WTC11 (cell line): ENCODE data around the gene FHOD3. TPM values are rescaled to one million over a fixed set of nuclear protein-coding genes. Genes with fewer than 3 reads are reported as not detected.

Experiments used
- ATAC-seq: fragments of 200-7000 bp; cut with Tn5 transposase; 2 replicates; pipeline ENCODE4 v1.10.0; 2021; ENCODE audit warnings: mild to moderate bottlenecking, moderate library complexity
- CTCF ChIA-PET: fragments of 300-600 bp; sonication (Branson Sonifier 250); formaldehyde crosslinking; loops from one replicate; lab custom pipeline; 2021; ENCODE audit warnings: antibody characterized with exemption; lab: Charles Lee
- POLR2A ChIA-PET: fragments of 350-600 bp; sonication (Branson Sonifier 250); formaldehyde crosslinking; loops from one replicate; lab custom pipeline; 2021; ENCODE audit warnings: antibody characterized with exemption; lab: Charles Lee
- DNase-seq: peaks from one replicate; pipeline ENCODE4 v3.0.0; 2021; ENCODE audit warnings: low spot score
- H3K27ac Mint-ChIP-seq: 2 replicates; pipeline ENCODE4 v1.8.0; 2021; ENCODE audit warnings: mixed read lengths
- H3K27me3 Mint-ChIP-seq: 2 replicates; pipeline ENCODE4 v1.8.0; 2021; ENCODE audit warnings: low read depth, mild to moderate bottlenecking, moderate library complexity, mixed read lengths
- H3K36me3 Mint-ChIP-seq: 2 replicates; pipeline ENCODE4 v1.8.0; 2021; ENCODE audit warnings: mixed read lengths
- H3K4me1 Mint-ChIP-seq: 2 replicates; pipeline ENCODE4 v1.8.0; 2022; ENCODE audit warnings: mixed read lengths
- H3K4me3 Mint-ChIP-seq: 2 replicates; pipeline ENCODE4 v1.8.0; 2021; ENCODE audit warnings: mild to moderate bottlenecking, moderate library complexity, mixed read lengths
- H3K9me3 Mint-ChIP-seq: 2 replicates; pipeline ENCODE4 v1.8.0; 2021; ENCODE audit warnings: mixed read lengths
- ATF3 ChIP-seq: sonication (generic); formaldehyde crosslinking; conservative IDR thresholded peaks from 2 replicates; pipeline ENCODE4 v1.8.1; 2022; ENCODE audit warnings: mild to moderate bottlenecking, missing genetic modification reagents
- CDX4 ChIP-seq: fragments of 250-450 bp; sonication (Bioruptor Pico); IDR thresholded peaks from 2 replicates; pipeline ENCODE4 v1.9.0; 2021; ENCODE audit warnings: moderate library complexity, mild to moderate bottlenecking, inconsistent platforms, borderline replicate concordance
- CREM ChIP-seq: sonication (generic); formaldehyde crosslinking; IDR thresholded peaks from 2 replicates; pipeline ENCODE4 v1.8.1; 2022; ENCODE audit warnings: mild to moderate bottlenecking, missing genetic modification reagents, moderate library complexity
- EMX1 ChIP-seq: fragments of 250-450 bp; sonication (Bioruptor Pico); IDR thresholded peaks from 2 replicates; pipeline ENCODE4 v1.8.0; 2021; ENCODE audit warnings: mild to moderate bottlenecking
- FOXK1 ChIP-seq: sonication (generic); formaldehyde crosslinking; IDR thresholded peaks from 2 replicates; pipeline ENCODE4 v1.8.0; 2022; ENCODE audit warnings: mild to moderate bottlenecking, moderate library complexity, missing genetic modification reagents
- HMGXB4 ChIP-seq: sonication (generic); formaldehyde crosslinking; IDR thresholded peaks from 2 replicates; pipeline ENCODE4 v1.8.1; 2023; ENCODE audit warnings: mild to moderate bottlenecking, moderate library complexity, missing genetic modification reagents
- JUN ChIP-seq: sonication (generic); formaldehyde crosslinking; IDR thresholded peaks from 2 replicates; pipeline ENCODE4 v1.8.0; 2023; ENCODE audit warnings: mild to moderate bottlenecking, missing genetic modification reagents
- KAT7 ChIP-seq: sonication (generic); formaldehyde crosslinking; IDR thresholded peaks from 2 replicates; pipeline ENCODE4 v1.8.1; 2023; ENCODE audit warnings: missing genetic modification reagents, mild to moderate bottlenecking, borderline replicate concordance
- NFATC4 ChIP-seq: fragments of 250-450 bp; sonication (Bioruptor Pico); IDR thresholded peaks from 2 replicates; pipeline ENCODE4 v1.9.0; 2021; ENCODE audit warnings: mild to moderate bottlenecking
- NR1H2 ChIP-seq: sonication (generic); formaldehyde crosslinking; IDR thresholded peaks from 2 replicates; pipeline ENCODE4 v1.9.0; 2021; ENCODE audit warnings: mild to moderate bottlenecking, moderate library complexity, missing genetic modification reagents
- NR2C2 ChIP-seq: sonication (generic); formaldehyde crosslinking; IDR thresholded peaks from 2 replicates; pipeline ENCODE4 v1.8.0; 2022; ENCODE audit warnings: mild to moderate bottlenecking, missing genetic modification reagents
- RELA ChIP-seq: sonication (generic); formaldehyde crosslinking; IDR thresholded peaks from 2 replicates; pipeline ENCODE4 v1.8.1; 2022; ENCODE audit warnings: missing genetic modification reagents, mild to moderate bottlenecking, borderline replicate concordance
- RORB ChIP-seq: fragments of 250-450 bp; sonication (Bioruptor Pico); IDR thresholded peaks from 2 replicates; pipeline ENCODE4 v1.9.0; 2021; ENCODE audit warnings: mild to moderate bottlenecking
- TEAD4 ChIP-seq: sonication (generic); formaldehyde crosslinking; IDR thresholded peaks from 2 replicates; pipeline ENCODE4 v1.8.0; 2022; ENCODE audit warnings: mild to moderate bottlenecking, missing genetic modification reagents
- TP53 ChIP-seq: sonication (generic); formaldehyde crosslinking; IDR thresholded peaks from 2 replicates; pipeline ENCODE4 v1.8.1; 2023; ENCODE audit warnings: mild to moderate bottlenecking, missing genetic modification reagents
- ZNF138 ChIP-seq: sonication (generic); formaldehyde crosslinking; conservative IDR thresholded peaks from 2 replicates; pipeline ENCODE4 v1.8.1; 2022; ENCODE audit warnings: mild to moderate bottlenecking, moderate library complexity, missing genetic modification reagents
- ZNF263 ChIP-seq: sonication (generic); formaldehyde crosslinking; IDR thresholded peaks from 2 replicates; pipeline ENCODE4 v1.8.1; 2022; ENCODE audit warnings: low read depth, mild to moderate bottlenecking, moderate library complexity, missing genetic modification reagents
- ZNF317 ChIP-seq: sonication (generic); formaldehyde crosslinking; IDR thresholded peaks from 2 replicates; pipeline ENCODE4 v1.8.1; 2023; ENCODE audit warnings: low read depth, mild to moderate bottlenecking, moderate library complexity, missing genetic modification reagents, borderline replicate concordance
- ZNF416 ChIP-seq: fragments of 250-450 bp; sonication (Bioruptor Pico); IDR thresholded peaks from 2 replicates; pipeline ENCODE4 v1.9.0; 2021; ENCODE audit warnings: mild to moderate bottlenecking, inconsistent platforms
- ZNF423 ChIP-seq: fragments of 250-450 bp; sonication (Bioruptor Pico); IDR thresholded peaks from 2 replicates; pipeline ENCODE4 v2.1.2; 2022; ENCODE audit warnings: mild to moderate bottlenecking, moderate library complexity
- ZSCAN18 ChIP-seq: fragments of 250-450 bp; sonication (Bioruptor Pico); IDR thresholded peaks from 2 replicates; pipeline ENCODE4 v2.1.2; 2022; ENCODE audit warnings: mild to moderate bottlenecking, moderate library complexity
- total RNA-seq: library from RNA; stranded (reverse); gene quantifications from 3 replicates; pipeline ENCODE4 v1.2.3, GENCODE V29; 2021
- TF ChIP-seq, protein P1 (sequence below): fragments of 200-600 bp; IDR thresholded peaks from 2 replicates; pipeline ENCODE4 v1.8.0; 2022; ENCODE audit warnings: antibody characterized with exemption
- TF ChIP-seq, protein P2 (sequence below): sonication (generic); formaldehyde crosslinking; IDR thresholded peaks from 2 replicates; pipeline ENCODE4 v1.8.1; 2023; ENCODE audit warnings: mild to moderate bottlenecking, missing genetic modification reagents

FHOD3 gene
- total RNA-seq, 1 experiment from 2014 or later: 3.8 TPM

GRCh38 chr18:36759167-36759776 lies 461.8 kb downstream of the FHOD3 start:
- DNase-seq (no peak), ATAC-seq (no peak)
- CTCF ChIA-PET: interaction anchor here (1.5 to 2.6 kb wide), 2 partner anchors 28 to 71 kb away, joined by 3 to 8 read pairs; no protein-coding TSS in a partner anchor
- peaks cover 8% of the 10 kb centered on the region for H3K4me1 Mint-ChIP-seq
- peaks cover 4% of the 10 kb centered on the region; the same call in 1 of the 2 replicates for H3K9me3 Mint-ChIP-seq
- H3K27me3 Mint-ChIP-seq: no peaks in the 10 kb centered on the region
- H3K27ac Mint-ChIP-seq: no peak overlapping the region
- POLR2A ChIA-PET: no interaction called here
- 0 out of 2 replicates have a peak, but pooled peaks cover 2% of the 10 kb centered on the region for H3K36me3 Mint-ChIP-seq
- H3K4me3 Mint-ChIP-seq: no peak overlapping the region
- TF ChIP-seq ATF3: no peak
- no peak for TF ChIP-seq FOXK1 (CRISPR knock-in tag)
- no peak for TF ChIP-seq HMGXB4 (CRISPR knock-in tag)
- no peak for TF ChIP-seq TP53 (CRISPR knock-in tag)
- no peak for TF ChIP-seq NFATC4 (CRISPR knock-in tag)
- no peak for TF ChIP-seq ZNF416 (CRISPR knock-in tag)
- TF ChIP-seq, protein P1, sequence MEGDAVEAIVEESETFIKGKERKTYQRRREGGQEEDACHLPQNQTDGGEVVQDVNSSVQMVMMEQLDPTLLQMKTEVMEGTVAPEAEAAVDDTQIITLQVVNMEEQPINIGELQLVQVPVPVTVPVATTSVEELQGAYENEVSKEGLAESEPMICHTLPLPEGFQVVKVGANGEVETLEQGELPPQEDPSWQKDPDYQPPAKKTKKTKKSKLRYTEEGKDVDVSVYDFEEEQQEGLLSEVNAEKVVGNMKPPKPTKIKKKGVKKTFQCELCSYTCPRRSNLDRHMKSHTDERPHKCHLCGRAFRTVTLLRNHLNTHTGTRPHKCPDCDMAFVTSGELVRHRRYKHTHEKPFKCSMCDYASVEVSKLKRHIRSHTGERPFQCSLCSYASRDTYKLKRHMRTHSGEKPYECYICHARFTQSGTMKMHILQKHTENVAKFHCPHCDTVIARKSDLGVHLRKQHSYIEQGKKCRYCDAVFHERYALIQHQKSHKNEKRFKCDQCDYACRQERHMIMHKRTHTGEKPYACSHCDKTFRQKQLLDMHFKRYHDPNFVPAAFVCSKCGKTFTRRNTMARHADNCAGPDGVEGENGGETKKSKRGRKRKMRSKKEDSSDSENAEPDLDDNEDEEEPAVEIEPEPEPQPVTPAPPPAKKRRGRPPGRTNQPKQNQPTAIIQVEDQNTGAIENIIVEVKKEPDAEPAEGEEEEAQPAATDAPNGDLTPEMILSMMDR: no peak

GRCh38 chr18:36760598-36760997 lies 463.1 kb downstream of the FHOD3 start:
- no peak overlapping the region for H3K4me3 Mint-ChIP-seq
- H3K4me1 Mint-ChIP-seq: peaks cover 8% of the 10 kb centered on the region
- CTCF ChIA-PET: interaction anchor here (1.5 to 2.6 kb wide), 3 partner anchors 27 to 73 kb away, joined by 3 to 8 read pairs (median 3); no protein-coding TSS in a partner anchor
- ATAC-seq: no peak
- TF ChIP-seq ZNF317 (CRISPR knock-in tag): no peak
- no peak for TF ChIP-seq ZNF423 (CRISPR knock-in tag)
- TF ChIP-seq CDX4: no peak
- TF ChIP-seq, protein P2, sequence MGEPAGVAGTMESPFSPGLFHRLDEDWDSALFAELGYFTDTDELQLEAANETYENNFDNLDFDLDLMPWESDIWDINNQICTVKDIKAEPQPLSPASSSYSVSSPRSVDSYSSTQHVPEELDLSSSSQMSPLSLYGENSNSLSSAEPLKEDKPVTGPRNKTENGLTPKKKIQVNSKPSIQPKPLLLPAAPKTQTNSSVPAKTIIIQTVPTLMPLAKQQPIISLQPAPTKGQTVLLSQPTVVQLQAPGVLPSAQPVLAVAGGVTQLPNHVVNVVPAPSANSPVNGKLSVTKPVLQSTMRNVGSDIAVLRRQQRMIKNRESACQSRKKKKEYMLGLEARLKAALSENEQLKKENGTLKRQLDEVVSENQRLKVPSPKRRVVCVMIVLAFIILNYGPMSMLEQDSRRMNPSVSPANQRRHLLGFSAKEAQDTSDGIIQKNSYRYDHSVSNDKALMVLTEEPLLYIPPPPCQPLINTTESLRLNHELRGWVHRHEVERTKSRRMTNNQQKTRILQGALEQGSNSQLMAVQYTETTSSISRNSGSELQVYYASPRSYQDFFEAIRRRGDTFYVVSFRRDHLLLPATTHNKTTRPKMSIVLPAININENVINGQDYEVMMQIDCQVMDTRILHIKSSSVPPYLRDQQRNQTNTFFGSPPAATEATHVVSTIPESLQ (CRISPR knock-in tag): no peak
- no peak for TF ChIP-seq CREM
- no peak for TF ChIP-seq ZNF263 (CRISPR knock-in tag)
- TF ChIP-seq NR2C2 (CRISPR knock-in tag): no peak
- TF ChIP-seq ZNF138: no peak
- no peak for TF ChIP-seq JUN
- no peak for TF ChIP-seq KAT7 (CRISPR knock-in tag)
- TF ChIP-seq RORB (CRISPR knock-in tag): no peak
- no peak for TF ChIP-seq ZNF416 (CRISPR knock-in tag)
- no peak for TF ChIP-seq EMX1
- no peak for TF ChIP-seq RELA
- no peak for TF ChIP-seq NR1H2
- TF ChIP-seq ZSCAN18 (CRISPR knock-in tag): no peak
- no peak for TF ChIP-seq TEAD4 (CRISPR knock-in tag)
- no peaks in the 10 kb centered on the region for H3K27me3 Mint-ChIP-seq
- 0 out of 2 replicates have a peak, but pooled peaks cover 2% of the 10 kb centered on the region for H3K36me3 Mint-ChIP-seq
- POLR2A ChIA-PET: no interaction called here
- no peak overlapping the region for H3K27ac Mint-ChIP-seq
- peaks cover 4% of the 10 kb centered on the region; the same call in 1 of the 2 replicates for H3K9me3 Mint-ChIP-seq
- no peak for DNase-seq
